Mammary epithelial cell (primary cell): ENCODE measurements around the gene NEDD1.

Source experiments
- CTCF ChIP-seq, 2 donors: IDR thresholded peaks in 1 of 2; conservative IDR thresholded peaks in 1 of 2; 2 replicates each; pipeline ENCODE4 v1.5.1; 2011 to 2012; ENCODE audit warnings: inconsistent platforms in 2 of 2, low read length in 2 of 2, mild to moderate bottlenecking in 2 of 2, control low read depth in 1 of 2, low read depth in 1 of 2; ENCODE audit not compliant: insufficient read depth in 1 of 2; ENCODE audit errors: extremely low read depth in 1 of 2
- EZH2 ChIP-seq: IDR thresholded peaks from 2 replicates; pipeline ENCODE4 v1.6.1; 2012; ENCODE audit warnings: low read length, inconsistent platforms, borderline replicate concordance

GRCh38 chr12:96989916-96990315 lies 82.9 kb downstream of the NEDD1 start:
- TF ChIP-seq CTCF (conservative IDR thresholded peaks at IDR 0.05 in 1 of 2, IDR thresholded peaks at IDR 0.05 in 1 of 2; ENCODE audit: extremely low read depth in 1 of 2, insufficient read depth in 1 of 2, low read depth in 1 of 2, low read length in 2 of 2) (peak; percentile 42 to 57), EZH2 (no peak)
